Measurements from ENCODE around the gene DLG2.

DNA sequence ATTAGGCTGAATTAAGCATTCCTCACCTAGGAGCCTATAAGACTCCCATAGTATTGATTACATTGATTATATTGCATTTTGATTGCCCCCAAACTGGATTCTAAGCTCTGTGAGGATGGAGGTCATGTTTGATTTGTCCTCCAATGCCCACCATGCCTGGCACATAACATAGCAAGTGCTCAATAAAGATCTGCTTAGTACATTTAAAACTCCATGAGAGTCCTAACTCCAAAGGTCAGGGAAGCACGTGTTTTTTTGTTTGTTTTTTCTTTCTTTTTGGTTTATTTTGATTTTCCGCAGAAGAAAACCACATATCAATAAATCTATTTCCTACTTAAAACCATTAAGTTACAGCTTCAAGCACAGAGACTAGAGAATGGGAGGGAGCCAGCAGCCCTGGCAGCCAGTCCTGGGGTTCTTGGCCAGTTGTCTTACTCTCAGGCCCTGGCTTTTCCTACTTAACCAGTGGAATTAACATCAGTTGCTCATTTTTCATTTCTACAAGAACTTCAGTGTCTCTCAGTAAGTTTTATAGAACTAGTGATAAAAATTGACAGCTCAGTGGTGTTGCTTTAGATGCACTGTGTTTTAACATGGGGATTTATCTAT lies 1911.1 kb downstream of the DLG2 start:
- TF ChIP-seq, protein P1, sequence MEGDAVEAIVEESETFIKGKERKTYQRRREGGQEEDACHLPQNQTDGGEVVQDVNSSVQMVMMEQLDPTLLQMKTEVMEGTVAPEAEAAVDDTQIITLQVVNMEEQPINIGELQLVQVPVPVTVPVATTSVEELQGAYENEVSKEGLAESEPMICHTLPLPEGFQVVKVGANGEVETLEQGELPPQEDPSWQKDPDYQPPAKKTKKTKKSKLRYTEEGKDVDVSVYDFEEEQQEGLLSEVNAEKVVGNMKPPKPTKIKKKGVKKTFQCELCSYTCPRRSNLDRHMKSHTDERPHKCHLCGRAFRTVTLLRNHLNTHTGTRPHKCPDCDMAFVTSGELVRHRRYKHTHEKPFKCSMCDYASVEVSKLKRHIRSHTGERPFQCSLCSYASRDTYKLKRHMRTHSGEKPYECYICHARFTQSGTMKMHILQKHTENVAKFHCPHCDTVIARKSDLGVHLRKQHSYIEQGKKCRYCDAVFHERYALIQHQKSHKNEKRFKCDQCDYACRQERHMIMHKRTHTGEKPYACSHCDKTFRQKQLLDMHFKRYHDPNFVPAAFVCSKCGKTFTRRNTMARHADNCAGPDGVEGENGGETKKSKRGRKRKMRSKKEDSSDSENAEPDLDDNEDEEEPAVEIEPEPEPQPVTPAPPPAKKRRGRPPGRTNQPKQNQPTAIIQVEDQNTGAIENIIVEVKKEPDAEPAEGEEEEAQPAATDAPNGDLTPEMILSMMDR (conservative IDR thresholded peaks at IDR 0.05 in 1 of 2, IDR thresholded peaks at IDR 0.05 in 1 of 2; ENCODE audit: extremely low read depth in 1 of 2, insufficient read depth in 1 of 2, low read depth in 1 of 2, low read length in 2 of 2) = no peak
- TF ChIP-seq EZH2 (IDR thresholded peaks at IDR 0.05; ENCODE audit: borderline replicate concordance, low read length) = no peak
